Mucosa of descending colon (tissue), 3 donors: Measurements from ENCODE around the gene RAB4A. TPM values are rescaled to one million over a fixed set of nuclear protein-coding genes. Genes with fewer than 3 reads are reported as not detected.
A peak's percentile ranks its signal among the peaks of the same experiment; 100 is the strongest.

Source experiments
- ATAC-seq: fragments of 200-7000 bp; cut with Tn5 transposase; one replicate; pipeline ENCODE4 v1.9.1; 2020; ENCODE audit warnings: mild to moderate bottlenecking, moderate library complexity
- DNase-seq, 3 donors: peaks; one replicate each; pipeline ENCODE4 v3.0.0-alpha.2; 2020
- H3K36me3 ChIP-seq: fragments of 200-600 bp; one replicate; pipeline ENCODE4 v1.8.0; 2021; ENCODE audit warnings: low read depth, mild to moderate bottlenecking
- H3K4me1 ChIP-seq: fragments of 200-600 bp; one replicate; pipeline ENCODE4 v1.8.0; 2021; ENCODE audit warnings: low read depth, mild to moderate bottlenecking
- H3K4me3 ChIP-seq: fragments of 200-600 bp; one replicate; pipeline ENCODE4 v1.8.0; 2021; ENCODE audit warnings: mild to moderate bottlenecking
- H3K9me3 ChIP-seq: fragments of 200-600 bp; one replicate; pipeline ENCODE4 v1.8.0; 2021; ENCODE audit warnings: mild to moderate bottlenecking
- CTCF ChIP-seq: fragments of 200-600 bp; IDR thresholded peaks from one replicate; pipeline ENCODE4 v1.8.0; 2022; ENCODE audit warnings: antibody characterized with exemption, mild to moderate bottlenecking
- intact Hi-C, 2 donors: fragments of 100-400 bp; cut with DNase I in 1 of 2; cut with micrococcal nuclease in 1 of 2; formaldehyde crosslinking; loops; one replicate each; pipeline versions ENCODE4 v1.11.0 to v1.11.1; 2022; cut with DNase I, micrococcal nuclease
- total RNA-seq, 3 donors: library from RNA; stranded (reverse); fragmentation: NEBNext Ultra II Directional in 2 of 3; extraction: Animal tissue kit (Norgen Biotek cat#: 25700) in 2 of 3; gene quantifications; one replicate each; pipeline versions ENCODE4 v1.2.1 to v1.2.4, GENCODE V29; 2021 to 2023
- donor health status: DM: no; HTN: no; CAD: no; lungs with moderate emphysema.
- donor health status: DM: no; HTN: no; CAD: no.
- donor health status: DM: no; HTN: yes; CAD: no.

The RAB4A gene
- total RNA-seq, 3 donors from 2014 or later, result 84.3 to 94.6 (median 88.0) TPM

- intact Hi-C loops, result loop anchor here in 1 of 2 donors (10.0 kb wide), 1 partner anchor 202 kb away; no protein-coding TSS in a partner anchor
- ATAC-seq, result no peak
- TF ChIP-seq CTCF, result no peak
Observed at GRCh38 chr1:229252228-229252984, 18.5 kb upstream of the RAB4A start.

GRCh38 chr1:229253151-229253974, 17.5 kb upstream of the RAB4A start:
- DNase-seq (no peak), ATAC-seq (peak; percentile 86)
- TF ChIP-seq CTCF, result no peak
- Histone ChIP-seq H3K4me3 (no peak overlapping the region), H3K4me1 (no peaks in the 10 kb centered on the region), H3K9me3 (no peaks in the 10 kb centered on the region), H3K36me3 (no peaks in the 10 kb centered on the region)
- intact Hi-C loops, result loop anchor here in 1 of 2 donors (10.0 kb wide), 1 partner anchor 201 kb away; no protein-coding TSS in a partner anchor

More at GRCh38 chr1:229252228-229252984, 18.5 kb upstream of the RAB4A start:
- DNase-seq, result no peak
- Histone ChIP-seq H3K4me3 (no peak overlapping the region), H3K36me3 (no peaks in the 10 kb centered on the region), H3K4me1 (no peaks in the 10 kb centered on the region), H3K9me3 (no peaks in the 10 kb centered on the region)

- no peak for TF ChIP-seq CTCF
- no peaks in the 10 kb centered on the region for H3K4me1 ChIP-seq
- no peak overlapping the region for H3K4me3 ChIP-seq
- no peaks in the 10 kb centered on the region for H3K9me3 ChIP-seq
- H3K36me3 ChIP-seq, result no peaks in the 10 kb centered on the region
- intact Hi-C loops, result loop anchor here in 1 of 2 donors (10.0 kb wide), 1 partner anchor 200 kb away; no protein-coding TSS in a partner anchor
- no peak for DNase-seq
- no peak for ATAC-seq
Observed at GRCh38 chr1:229254910-229255541, 15.9 kb upstream of the RAB4A start.

GRCh38 chr1:229258031-229258756, 12.7 kb upstream of the RAB4A start:
- H3K9me3 ChIP-seq, result no peaks in the 10 kb centered on the region
- intact Hi-C loops, result loop anchor here in 1 of 2 donors (2.0 to 10.0 kb wide), 2 partner anchors 197 to 225 kb away; no protein-coding TSS in a partner anchor
- ATAC-seq, result peak; percentile 80
- H3K36me3 ChIP-seq, result no peaks in the 10 kb centered on the region
- no peak overlapping the region for H3K4me3 ChIP-seq
- H3K4me1 ChIP-seq, result no peaks in the 10 kb centered on the region
- DNase-seq, result peak in 1 of 3 donors; percentile 86
- peak; percentile 45 for TF ChIP-seq CTCF

DNA sequence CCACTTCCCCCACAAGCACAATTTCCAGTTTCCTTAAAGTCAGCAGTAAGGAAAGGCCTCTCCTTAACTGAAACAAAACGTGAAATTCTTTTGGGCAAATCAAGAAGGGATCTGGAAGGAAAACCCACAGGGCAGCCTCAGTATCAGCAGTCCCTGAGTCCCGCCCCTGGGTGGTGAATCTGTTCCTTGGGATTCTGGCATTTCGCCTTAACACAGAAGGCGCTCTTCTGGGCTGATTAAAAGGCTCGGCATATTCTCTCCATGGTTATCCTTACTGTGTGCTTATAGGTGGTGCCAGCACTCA, 12.2 kb upstream of the RAB4A start:
- no peaks in the 10 kb centered on the region for H3K4me1 ChIP-seq
- intact Hi-C loops, result loop anchor here in 1 of 2 donors (2.0 to 10.0 kb wide), 2 partner anchors 196 to 224 kb away; no protein-coding TSS in a partner anchor
- no peaks in the 10 kb centered on the region for H3K9me3 ChIP-seq
- H3K36me3 ChIP-seq, result no peaks in the 10 kb centered on the region
- TF ChIP-seq CTCF, result no peak
- H3K4me3 ChIP-seq, result no peak overlapping the region
- ATAC-seq (peak; percentile 24), DNase-seq (no peak)
